Ishikawa (cell line): ENCODE data around the gene MAP7D1.

Experiments
- CEBPB ChIP-seq: IDR thresholded peaks from 2 replicates; pipeline ENCODE4 v1.6.1; 2012
- CREB1 ChIP-seq: IDR thresholded peaks from 2 replicates; pipeline ENCODE4 v1.6.1; 2012; ENCODE audit warnings: low read depth
- NFIC ChIP-seq: IDR thresholded peaks from 2 replicates; pipeline ENCODE4 v1.6.1; 2012
- RAD21 ChIP-seq: IDR thresholded peaks from 2 replicates; pipeline ENCODE4 v1.6.1; 2012; ENCODE audit warnings: low read depth
- TAF1 ChIP-seq: IDR thresholded peaks from 2 replicates; pipeline ENCODE4 v1.6.1; 2012; ENCODE audit warnings: low read depth, mild to moderate bottlenecking
- TCF12 ChIP-seq: IDR thresholded peaks from 2 replicates; pipeline ENCODE4 v1.6.1; 2012; ENCODE audit warnings: low read depth
- YY1 ChIP-seq: IDR thresholded peaks from 2 replicates; pipeline ENCODE4 v1.6.1; 2012; ENCODE audit warnings: low read depth
- ZBTB7A ChIP-seq: IDR thresholded peaks from 2 replicates; pipeline ENCODE4 v1.6.1; 2012; ENCODE audit warnings: low read depth
- TF ChIP-seq, protein P1 (sequence below): IDR thresholded peaks from 2 replicates; pipeline ENCODE4 v1.6.1; 2012; ENCODE audit warnings: low read depth, mild to moderate bottlenecking

GRCh38 chr1:36137776-36138175 is 18.2 kb upstream of the MAP7D1 start:
- TF ChIP-seq, protein P1, sequence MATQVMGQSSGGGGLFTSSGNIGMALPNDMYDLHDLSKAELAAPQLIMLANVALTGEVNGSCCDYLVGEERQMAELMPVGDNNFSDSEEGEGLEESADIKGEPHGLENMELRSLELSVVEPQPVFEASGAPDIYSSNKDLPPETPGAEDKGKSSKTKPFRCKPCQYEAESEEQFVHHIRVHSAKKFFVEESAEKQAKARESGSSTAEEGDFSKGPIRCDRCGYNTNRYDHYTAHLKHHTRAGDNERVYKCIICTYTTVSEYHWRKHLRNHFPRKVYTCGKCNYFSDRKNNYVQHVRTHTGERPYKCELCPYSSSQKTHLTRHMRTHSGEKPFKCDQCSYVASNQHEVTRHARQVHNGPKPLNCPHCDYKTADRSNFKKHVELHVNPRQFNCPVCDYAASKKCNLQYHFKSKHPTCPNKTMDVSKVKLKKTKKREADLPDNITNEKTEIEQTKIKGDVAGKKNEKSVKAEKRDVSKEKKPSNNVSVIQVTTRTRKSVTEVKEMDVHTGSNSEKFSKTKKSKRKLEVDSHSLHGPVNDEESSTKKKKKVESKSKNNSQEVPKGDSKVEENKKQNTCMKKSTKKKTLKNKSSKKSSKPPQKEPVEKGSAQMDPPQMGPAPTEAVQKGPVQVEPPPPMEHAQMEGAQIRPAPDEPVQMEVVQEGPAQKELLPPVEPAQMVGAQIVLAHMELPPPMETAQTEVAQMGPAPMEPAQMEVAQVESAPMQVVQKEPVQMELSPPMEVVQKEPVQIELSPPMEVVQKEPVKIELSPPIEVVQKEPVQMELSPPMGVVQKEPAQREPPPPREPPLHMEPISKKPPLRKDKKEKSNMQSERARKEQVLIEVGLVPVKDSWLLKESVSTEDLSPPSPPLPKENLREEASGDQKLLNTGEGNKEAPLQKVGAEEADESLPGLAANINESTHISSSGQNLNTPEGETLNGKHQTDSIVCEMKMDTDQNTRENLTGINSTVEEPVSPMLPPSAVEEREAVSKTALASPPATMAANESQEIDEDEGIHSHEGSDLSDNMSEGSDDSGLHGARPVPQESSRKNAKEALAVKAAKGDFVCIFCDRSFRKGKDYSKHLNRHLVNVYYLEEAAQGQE: no peak
- TF ChIP-seq ZBTB7A: no peak
- TF ChIP-seq TCF12: no peak
- no peak for TF ChIP-seq RAD21
- no peak for TF ChIP-seq YY1
- no peak for TF ChIP-seq CEBPB
- no peak for TF ChIP-seq CREB1
- TF ChIP-seq NFIC: no peak
- no peak for TF ChIP-seq TAF1
